H9 (cell line): ENCODE results near the gene LZTFL1. TPM values are rescaled to one million over a fixed set of nuclear protein-coding genes. Genes with fewer than 3 reads are reported as not detected.

Source experiments
- DNase-seq: peaks from one replicate; pipeline ENCODE4 v3.0.0-alpha.2; 2017
- H2AFZ ChIP-seq: one replicate; pipeline ENCODE4 v1.6.1; 2013; ENCODE audit warnings: mild to moderate bottlenecking, low read length, control low read depth, moderate library complexity
- H2AK5ac ChIP-seq: 2 replicates; pipeline ENCODE4 v1.6.1; 2013; ENCODE audit warnings: low read length, control low read depth, mixed read lengths; ENCODE audit not compliant: insufficient read length
- H2BK120ac ChIP-seq: one replicate; pipeline ENCODE4 v1.6.1; 2013; ENCODE audit warnings: low read depth, mild to moderate bottlenecking, low read length, control low read depth, inconsistent platforms; ENCODE audit not compliant: poor library complexity, severe bottlenecking
- H2BK12ac ChIP-seq: 2 replicates; pipeline ENCODE4 v1.6.1; 2013; ENCODE audit warnings: low read length, control low read depth, mixed read lengths, low read depth; ENCODE audit not compliant: insufficient read length
- H2BK15ac ChIP-seq: 2 replicates; pipeline ENCODE4 v1.6.1; 2013; ENCODE audit warnings: low read depth, low read length, control low read depth
- H2BK20ac ChIP-seq: one replicate; pipeline ENCODE4 v1.6.1; 2013; ENCODE audit warnings: low read depth, mild to moderate bottlenecking, low read length, control low read depth, inconsistent platforms; ENCODE audit not compliant: poor library complexity, severe bottlenecking
- H2BK5ac ChIP-seq: 2 replicates; pipeline ENCODE4 v1.6.1; 2013; ENCODE audit warnings: low read length, control low read depth, mixed read lengths; ENCODE audit not compliant: insufficient read length
- H3K14ac ChIP-seq: 2 replicates; pipeline ENCODE4 v1.6.1; 2013; ENCODE audit warnings: low read length, control low read depth; ENCODE audit not compliant: insufficient read depth
- H3K18ac ChIP-seq: 2 replicates; pipeline ENCODE4 v1.6.1; 2013; ENCODE audit warnings: low read depth, mild to moderate bottlenecking, mixed read lengths, low read length, control low read depth; ENCODE audit not compliant: insufficient read length
- H3K23ac ChIP-seq: 2 replicates; pipeline ENCODE4 v1.6.1; 2013; ENCODE audit warnings: low read length, control low read depth, mixed read lengths, low read depth; ENCODE audit not compliant: insufficient read length
- H3K23me2 ChIP-seq: 2 replicates; pipeline ENCODE4 v1.6.1; 2013; ENCODE audit warnings: low read depth, mild to moderate bottlenecking, mixed read lengths, low read length, control low read depth; ENCODE audit not compliant: insufficient read length, poor library complexity, severe bottlenecking
- H3K27ac ChIP-seq: 2 replicates; pipeline ENCODE4 v1.5.1; 2013; ENCODE audit warnings: low read length, control low read depth, mixed read lengths, low read depth; ENCODE audit not compliant: insufficient read length
- H3K27me3 ChIP-seq: 2 replicates; pipeline ENCODE4 v1.6.1; 2013; ENCODE audit warnings: low read length, control low read depth, inconsistent platforms; ENCODE audit not compliant: insufficient read depth
- H3K4ac ChIP-seq: 2 replicates; pipeline ENCODE4 v1.6.1; 2013; ENCODE audit warnings: low read depth, mild to moderate bottlenecking, control low read depth, inconsistent platforms, low read length, moderate library complexity
- H3K4me1 ChIP-seq: 2 replicates; pipeline ENCODE4 v1.6.1; 2013; ENCODE audit warnings: low read length, control low read depth, inconsistent platforms; ENCODE audit not compliant: insufficient read depth
- H3K4me2 ChIP-seq: 2 replicates; pipeline ENCODE4 v1.6.1; 2013; ENCODE audit warnings: low read length, control low read depth, mixed read lengths; ENCODE audit not compliant: insufficient read length, insufficient read depth
- H3K56ac ChIP-seq: 2 replicates; pipeline ENCODE4 v1.6.1; 2013; ENCODE audit warnings: low read depth, mild to moderate bottlenecking, mixed read lengths, low read length, control low read depth; ENCODE audit not compliant: insufficient read length
- H3K79me1 ChIP-seq: 2 replicates; pipeline ENCODE4 v1.6.1; 2013; ENCODE audit warnings: low read depth, mild to moderate bottlenecking, moderate library complexity, low read length, control low read depth, inconsistent platforms; ENCODE audit not compliant: insufficient read depth, poor library complexity, severe bottlenecking
- H3K79me2 ChIP-seq: 2 replicates; pipeline ENCODE4 v1.6.1; 2013; ENCODE audit warnings: low read length, control low read depth, inconsistent platforms; ENCODE audit not compliant: insufficient read depth
- H3K9ac ChIP-seq: 2 replicates; pipeline ENCODE4 v1.6.1; 2013; ENCODE audit warnings: low read length, control low read depth, mixed read lengths; ENCODE audit not compliant: insufficient read length; ENCODE audit errors: extremely low read depth
- H3K9me3 ChIP-seq: one replicate; pipeline ENCODE4 v1.6.1; 2013; ENCODE audit warnings: low read depth, low read length, inconsistent platforms; ENCODE audit not compliant: control insufficient read depth
- H3T11ph ChIP-seq: one replicate; pipeline ENCODE4 v1.6.1; 2013; ENCODE audit warnings: mild to moderate bottlenecking, low read length, control low read depth, inconsistent platforms
- H4K20me1 ChIP-seq: one replicate; pipeline ENCODE4 v1.6.1; 2013; ENCODE audit not compliant: control insufficient read depth, insufficient read length, insufficient read depth
- H4K5ac ChIP-seq: 2 replicates; pipeline ENCODE4 v1.6.1; 2013; ENCODE audit warnings: low read depth, mild to moderate bottlenecking, mixed read lengths, low read length, control low read depth; ENCODE audit not compliant: insufficient read length
- H4K8ac ChIP-seq: replicated peaks from 2 replicates; pipeline ENCODE4 v1.6.1; 2013; ENCODE audit warnings: low read length, control low read depth, mixed read lengths, low read depth; ENCODE audit not compliant: insufficient read length
- H4K91ac ChIP-seq: 2 replicates; pipeline ENCODE4 v1.6.1; 2013; ENCODE audit warnings: low read depth, mild to moderate bottlenecking, moderate library complexity, mixed read lengths, low read length, control low read depth; ENCODE audit not compliant: insufficient read length
- H3K27ac Mint-ChIP-seq, 3 experiments: 2 replicates in 2 of 3; 3 replicates in 1 of 3; pipeline ENCODE4 v1.8.0; 2020 to 2021; ENCODE audit warnings: mixed read lengths in 3 of 3, mild to moderate bottlenecking in 1 of 3, moderate library complexity in 1 of 3
- H3K27me3 Mint-ChIP-seq: 2 replicates; pipeline ENCODE4 v1.8.0; 2021; ENCODE audit warnings: low read depth, mild to moderate bottlenecking, moderate library complexity, mixed read lengths
- H3K36me3 Mint-ChIP-seq, 3 experiments: 2 replicates in 2 of 3; 3 replicates in 1 of 3; pipeline ENCODE4 v1.8.0; 2020 to 2021; ENCODE audit warnings: low read depth in 3 of 3, mixed read lengths in 3 of 3; ENCODE audit not compliant: insufficient read depth in 1 of 3
- H3K4me1 Mint-ChIP-seq, 2 experiments: 2 replicates each; pipeline ENCODE4 v1.8.0; 2020; ENCODE audit warnings: mixed read lengths in 2 of 2
- H3K4me3 Mint-ChIP-seq, 2 experiments: 2 replicates in 1 of 2; 3 replicates in 1 of 2; pipeline ENCODE4 v1.8.0; 2020 to 2021; ENCODE audit warnings: mild to moderate bottlenecking in 2 of 2, mixed read lengths in 2 of 2, moderate library complexity in 1 of 2
- H3K9me3 Mint-ChIP-seq, 2 experiments: 2 replicates in 1 of 2; 3 replicates in 1 of 2; pipeline ENCODE4 v1.8.0; 2020; ENCODE audit warnings: mild to moderate bottlenecking in 2 of 2, mixed read lengths in 2 of 2, moderate library complexity in 1 of 2
- CTCF ChIP-seq: fragments of 200-600 bp; sonication (generic); conservative IDR thresholded peaks from 3 replicates; pipeline ENCODE4 v1.8.0; 2021; ENCODE audit warnings: antibody characterized with exemption, mild to moderate bottlenecking
- WGBS: extraction: QIAGEN DNeasy Blood & Tissue Kit; methylation state at CpG from one replicate; pipeline ENCODE4 v1.1.7; 2013; ENCODE audit warnings: missing lambda C conversion rate, low lambda C conversion rate, mixed read lengths; ENCODE audit not compliant: insufficient read length; ENCODE audit errors: extremely low coverage; 5-methylcytosine and 5-hydroxymethylcytosine counted together
- total RNA-seq: library from RNA; stranded (reverse); gene quantifications from 2 replicates; pipeline ENCODE4 v1.2.1, GENCODE V29; 2021

LZTFL1 gene
- total RNA-seq, 1 experiment from 2014 or later, result 12.2 TPM

GRCh38 chr3:45878124-45878523, 36.2 kb upstream of the LZTFL1 start:
- H2BK5ac ChIP-seq, result no peak overlapping the region

More at GRCh38 chr3:45878124-45878523, 36.2 kb upstream of the LZTFL1 start:
- Histone ChIP-seq H2BK20ac (no peak overlapping the region), H3T11ph (no peak overlapping the region), H3K18ac (no peak overlapping the region), H3K4ac (no peak overlapping the region), H3K9ac (no peak overlapping the region), H2AFZ (no peak overlapping the region), H3K79me1 (no peaks in the 10 kb centered on the region), H4K20me1 (no peaks in the 10 kb centered on the region), H3K56ac (no peak overlapping the region), H3K4me2 (no peak overlapping the region), H2BK12ac (no peak overlapping the region), H4K5ac (no peak overlapping the region), H2BK15ac (no peak overlapping the region), H3K9me3 (no peaks in the 10 kb centered on the region), H2AK5ac (no peak overlapping the region), H4K8ac (no peak overlapping the region), H2BK120ac (no peak overlapping the region), H3K27me3 (no peaks in the 10 kb centered on the region), H3K23me2 (no peaks in the 10 kb centered on the region), H3K27ac (no peak overlapping the region), H4K91ac (no peak overlapping the region), H3K23ac (no peak overlapping the region), H3K79me2 (no peaks in the 10 kb centered on the region), H3K14ac (no peak overlapping the region), H3K4me1 (no peaks in the 10 kb centered on the region)
- H3K36me3 Mint-ChIP-seq, result no peaks in the 10 kb centered on the region
- no CpG with 5 or more reads among the region's 2 CpGs for WGBS
- DNase-seq, result no peak
- no peak for TF ChIP-seq CTCF
- no peaks in the 10 kb centered on the region for H3K4me1 Mint-ChIP-seq
- peaks cover 3% of the 10 kb centered on the region; the same call in 1 of the 2 replicates for H3K27me3 Mint-ChIP-seq
- H3K27ac Mint-ChIP-seq, result no peak overlapping the region
- H3K4me3 Mint-ChIP-seq, result no peak overlapping the region
- H3K9me3 Mint-ChIP-seq, result no peaks in the 10 kb centered on the region
